Measurements from ENCODE around the gene ABCG5. TPM values are rescaled to one million over a fixed set of nuclear protein-coding genes. Genes with fewer than 3 reads are reported as not detected.

Gene ABCG5
- total RNA-seq, 2 donors from 2014 or later, result not detected

DNA sequence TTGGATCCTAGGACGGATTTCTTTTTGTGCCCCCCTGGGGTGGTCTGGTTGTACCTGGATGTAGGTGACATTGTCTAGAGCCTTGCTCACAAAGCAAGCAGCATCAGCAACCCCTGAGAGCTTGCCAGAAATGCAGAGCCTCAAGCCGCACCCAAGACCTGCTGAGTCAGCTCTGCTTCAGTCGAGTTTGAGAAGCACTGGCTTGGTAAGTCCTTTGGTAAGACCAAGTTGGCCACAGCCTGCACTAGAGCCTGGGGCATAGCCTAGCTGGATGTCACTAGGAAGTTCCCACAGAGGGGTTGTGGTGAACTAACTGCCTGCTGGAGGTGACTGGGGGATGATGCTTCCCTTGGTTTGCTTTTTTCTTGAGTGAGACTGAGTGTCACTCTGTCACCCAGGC, 6.2 kb downstream of the ABCG5 start:
- H3K4me1 ChIP-seq, result no peaks in the 10 kb centered on the region
- TF ChIP-seq, protein P1, sequence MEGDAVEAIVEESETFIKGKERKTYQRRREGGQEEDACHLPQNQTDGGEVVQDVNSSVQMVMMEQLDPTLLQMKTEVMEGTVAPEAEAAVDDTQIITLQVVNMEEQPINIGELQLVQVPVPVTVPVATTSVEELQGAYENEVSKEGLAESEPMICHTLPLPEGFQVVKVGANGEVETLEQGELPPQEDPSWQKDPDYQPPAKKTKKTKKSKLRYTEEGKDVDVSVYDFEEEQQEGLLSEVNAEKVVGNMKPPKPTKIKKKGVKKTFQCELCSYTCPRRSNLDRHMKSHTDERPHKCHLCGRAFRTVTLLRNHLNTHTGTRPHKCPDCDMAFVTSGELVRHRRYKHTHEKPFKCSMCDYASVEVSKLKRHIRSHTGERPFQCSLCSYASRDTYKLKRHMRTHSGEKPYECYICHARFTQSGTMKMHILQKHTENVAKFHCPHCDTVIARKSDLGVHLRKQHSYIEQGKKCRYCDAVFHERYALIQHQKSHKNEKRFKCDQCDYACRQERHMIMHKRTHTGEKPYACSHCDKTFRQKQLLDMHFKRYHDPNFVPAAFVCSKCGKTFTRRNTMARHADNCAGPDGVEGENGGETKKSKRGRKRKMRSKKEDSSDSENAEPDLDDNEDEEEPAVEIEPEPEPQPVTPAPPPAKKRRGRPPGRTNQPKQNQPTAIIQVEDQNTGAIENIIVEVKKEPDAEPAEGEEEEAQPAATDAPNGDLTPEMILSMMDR (IDR thresholded peaks at IDR 0.05), result no peak
- H3K4me3 ChIP-seq, result no peak overlapping the region
- no peak overlapping the region for H3K27ac ChIP-seq
- peaks cover 0 to 4% of the 10 kb centered on the region in 2 donors for H3K27me3 ChIP-seq
- DNase-seq (ENCODE audit: low spot score), result no peak
- no peaks in the 10 kb centered on the region for H3K9me3 ChIP-seq
- H3K36me3 ChIP-seq, result no peaks in the 10 kb centered on the region

DNA sequence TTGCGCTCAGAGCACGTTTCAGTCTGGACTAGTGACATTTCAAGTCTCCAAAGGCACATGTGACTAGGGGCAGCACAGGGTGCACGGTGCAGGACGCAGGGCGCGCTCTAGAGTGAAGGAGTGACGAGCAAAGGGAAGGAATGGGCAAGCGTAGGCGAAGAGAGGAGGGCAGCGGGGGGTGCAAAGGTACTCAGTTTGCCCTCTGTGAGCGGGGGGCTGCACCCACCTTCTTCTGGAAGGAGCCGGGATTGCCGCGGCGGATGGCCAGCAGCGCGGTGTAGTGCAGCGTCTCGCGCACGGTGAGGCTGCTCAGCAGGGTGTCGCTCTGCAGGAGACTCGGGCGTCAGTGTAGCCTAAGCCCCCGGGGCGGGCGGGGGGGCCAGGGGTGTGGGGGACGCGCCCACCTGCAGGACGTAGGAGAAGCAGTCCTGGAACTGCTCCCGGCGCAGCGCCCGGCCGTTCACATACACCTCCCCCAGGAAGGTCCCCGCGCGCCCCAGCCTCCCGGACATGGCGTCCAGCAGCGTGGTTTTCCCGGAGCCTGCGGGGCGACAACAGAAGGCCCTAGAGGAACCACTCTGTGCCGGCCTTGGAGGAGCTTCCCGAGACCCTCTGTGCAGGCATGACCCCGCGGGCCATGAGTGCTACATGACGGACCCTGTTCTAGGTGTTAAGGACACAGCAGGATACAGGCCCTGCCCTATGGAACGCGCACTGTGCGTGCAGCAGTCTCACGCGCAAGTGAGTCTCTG, 6.9 kb downstream of the ABCG5 start:
- H3K27me3 ChIP-seq, result peaks cover 0 to 4% of the 10 kb centered on the region in 2 donors
- DNase-seq (ENCODE audit: low spot score), result no peak
- no peaks in the 10 kb centered on the region for H3K36me3 ChIP-seq
- no peaks in the 10 kb centered on the region for H3K9me3 ChIP-seq
- no peaks in the 10 kb centered on the region for H3K4me1 ChIP-seq
- no peak overlapping the region for H3K27ac ChIP-seq
- peak overlapping the region in 1 of 2 donors; percentile 39 for H3K4me3 ChIP-seq
- TF ChIP-seq, protein P1 (IDR thresholded peaks at IDR 0.05), result no peak

DNA sequence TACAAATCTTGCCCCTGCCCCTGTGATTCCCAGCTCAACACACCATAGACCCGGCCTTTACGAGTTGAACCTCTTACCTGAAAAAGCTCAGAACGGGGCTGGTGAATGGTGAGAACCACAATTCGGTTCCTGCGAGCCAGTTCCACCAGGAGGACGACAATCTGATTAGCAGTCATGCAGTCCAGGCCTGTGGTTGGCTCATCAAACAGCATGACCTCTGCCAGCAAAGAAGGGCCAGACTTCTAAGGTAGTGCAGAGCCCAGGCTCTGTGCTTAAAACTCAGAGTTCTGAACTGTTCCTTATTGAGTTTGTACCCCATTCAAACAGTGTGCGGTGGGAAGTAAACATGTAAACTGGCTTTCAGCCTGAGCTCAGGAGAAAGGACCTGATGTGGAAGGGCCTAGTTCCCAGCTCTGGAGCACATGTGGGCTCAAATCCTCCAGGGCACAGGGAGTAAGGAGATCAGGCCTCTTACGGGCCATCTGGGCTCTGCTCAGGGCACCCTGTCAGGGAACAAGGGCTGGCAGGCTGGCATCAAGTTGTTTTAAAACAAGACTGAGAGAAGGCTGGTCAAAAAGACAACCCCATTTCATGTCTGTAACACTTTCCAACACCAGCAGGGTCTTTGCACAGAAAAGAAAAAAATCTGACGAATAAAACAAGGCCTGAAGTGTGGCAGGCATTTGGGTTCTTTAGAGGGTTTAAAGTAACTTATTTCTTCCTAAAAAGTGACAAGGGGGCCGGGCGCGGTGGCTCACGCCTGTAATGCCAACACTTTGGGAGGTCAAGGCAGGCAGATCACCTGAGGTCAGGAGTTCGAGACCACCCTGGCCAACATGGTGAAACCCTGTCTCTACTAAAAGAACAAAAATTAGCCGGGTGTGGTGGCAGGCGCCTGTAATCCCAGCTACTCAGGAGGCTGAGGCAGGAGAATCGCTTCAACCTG, 12.1 kb downstream of the ABCG5 start:
- H3K4me3 ChIP-seq, result no peak overlapping the region
- TF ChIP-seq, protein P1 (IDR thresholded peaks at IDR 0.05), result no peak
- no peaks in the 10 kb centered on the region for H3K4me1 ChIP-seq
- peaks cover 0 to 4% of the 10 kb centered on the region in 2 donors for H3K27me3 ChIP-seq
- no peaks in the 10 kb centered on the region for H3K9me3 ChIP-seq
- no peak overlapping the region for H3K27ac ChIP-seq
- no peaks in the 10 kb centered on the region for H3K36me3 ChIP-seq
- DNase-seq (ENCODE audit: low spot score), result no peak

DNA sequence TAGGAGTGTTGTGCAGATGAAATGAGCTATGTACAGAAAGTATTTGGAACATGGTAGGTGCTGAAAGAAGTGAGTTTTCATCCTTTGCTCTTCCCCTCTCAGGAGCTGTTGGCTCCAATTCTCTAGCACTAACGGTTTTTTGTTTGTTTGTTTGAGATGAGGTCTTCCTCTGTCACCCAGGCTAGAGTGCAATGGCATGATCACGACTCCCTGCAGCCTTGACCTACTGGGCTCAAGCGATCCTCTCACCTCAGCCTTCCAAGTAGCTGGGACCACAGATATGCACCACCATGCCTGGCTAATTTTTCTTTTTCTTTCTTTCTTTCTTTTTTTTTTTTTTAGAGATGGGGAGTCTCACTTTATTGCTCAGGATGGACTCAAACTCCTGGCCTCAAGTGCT, 12.8 kb downstream of the ABCG5 start:
- TF ChIP-seq, protein P1 (IDR thresholded peaks at IDR 0.05), result no peak
- H3K9me3 ChIP-seq, result no peaks in the 10 kb centered on the region
- no peaks in the 10 kb centered on the region for H3K4me1 ChIP-seq
- no peaks in the 10 kb centered on the region for H3K36me3 ChIP-seq
- no peak overlapping the region for H3K4me3 ChIP-seq
- H3K27ac ChIP-seq, result no peak overlapping the region
- no peak for DNase-seq (ENCODE audit: low spot score)
- no peaks in the 10 kb centered on the region for H3K27me3 ChIP-seq

DNA sequence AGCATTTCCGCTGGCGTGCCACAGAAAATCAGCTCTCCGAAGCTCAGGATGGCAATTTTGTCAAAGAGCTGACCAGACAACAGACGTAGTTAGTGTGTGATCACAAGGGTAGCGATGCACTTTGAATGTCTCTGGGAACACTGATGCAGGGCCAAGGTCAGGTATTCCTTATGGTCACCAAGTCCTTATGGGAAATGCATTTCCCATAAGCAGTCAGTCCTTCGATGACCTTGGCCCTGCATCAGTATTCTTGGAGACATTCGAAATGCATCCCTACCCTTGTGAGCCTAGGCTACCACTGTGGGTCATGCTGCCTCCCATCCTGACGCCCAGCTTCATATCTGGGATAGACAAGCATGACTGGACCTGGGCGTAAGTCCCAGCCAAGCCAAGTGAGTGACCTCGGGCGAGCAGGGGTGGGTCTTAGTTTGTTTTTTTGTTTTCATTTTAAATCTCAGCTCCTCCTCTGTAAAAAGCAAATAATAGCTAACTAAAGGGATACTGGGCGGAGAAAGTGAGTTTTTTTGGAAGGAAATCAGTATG, 13.6 kb downstream of the ABCG5 start:
- no peaks in the 10 kb centered on the region for H3K4me1 ChIP-seq
- DNase-seq (ENCODE audit: low spot score), result no peak
- TF ChIP-seq, protein P1 (IDR thresholded peaks at IDR 0.05), result no peak
- no peaks in the 10 kb centered on the region for H3K27me3 ChIP-seq
- H3K9me3 ChIP-seq, result no peaks in the 10 kb centered on the region
- H3K36me3 ChIP-seq, result no peaks in the 10 kb centered on the region
- H3K4me3 ChIP-seq, result no peak overlapping the region
- no peak overlapping the region for H3K27ac ChIP-seq

Measured in right atrium auricular region (tissue), 2 donors.